BJ (cell line): ENCODE data around the gene RIT1. TPM values are rescaled to one million over a fixed set of nuclear protein-coding genes. Genes with fewer than 3 reads are reported as not detected.
A peak's percentile ranks its signal among the peaks of the same experiment; 100 is the strongest.

Source experiments
- CTCF ChIA-PET: fragments of 350-600 bp; formaldehyde crosslinking; extraction: SDS; loops from one replicate; lab custom pipeline; 2021; ENCODE audit warnings: antibody characterized with exemption, inconsistent platforms; lab: Yijun Ruan, JAX
- POLR2A ChIA-PET: fragments of 300-600 bp; sonication (Branson Sonifier 250); formaldehyde crosslinking; extraction: SDS; loops from one replicate; lab custom pipeline; 2021; ENCODE audit warnings: antibody characterized with exemption; lab: Charles Lee
- DNase-seq: peaks from one replicate; pipeline ENCODE4 v3.0.0-alpha.2; 2011; ENCODE audit warnings: low read depth
- H3K27me3 ChIP-seq: 2 replicates; pipeline ENCODE4 v1.6.0; 2011; ENCODE audit warnings: low read length; ENCODE audit not compliant: control insufficient read depth, insufficient read depth
- H3K36me3 ChIP-seq: 2 replicates; pipeline ENCODE4 v1.5.1; 2011; ENCODE audit warnings: low read length; ENCODE audit not compliant: control insufficient read depth, insufficient read depth
- H3K4me3 ChIP-seq: 2 replicates; pipeline ENCODE4 v1.5.1; 2011; ENCODE audit warnings: low read depth, mild to moderate bottlenecking, control low read depth, low read length
- CTCF ChIP-seq: IDR thresholded peaks from 2 replicates; pipeline ENCODE4 v1.5.1; 2011; ENCODE audit warnings: low read depth, mild to moderate bottlenecking, control low read depth, inconsistent platforms, low read length, moderate library complexity; ENCODE audit not compliant: insufficient read depth
- polyA plus RNA-seq: library from polyadenylated mRNA; depleted of rRNA; stranded (reverse); fragments of >200 nt; gene quantifications from 2 replicates; pipeline ENCODE4 v1.2.3, GENCODE V29; 2011

Gene RIT1
- polyA plus RNA-seq, 1 experiment = 25.8 TPM

GRCh38 chr1:155934097-155934935 lies 23.2 kb upstream of the RIT1 start, which contains the start of gene KHDC4:
Gene KHDC4 (minus strand): TSS chr1:155934413. CDS start chr1:155934373, 40 bp downstream.
- Histone ChIP-seq H3K4me3 (peak within 1 kb of the TSS; percentile 85), H3K36me3 (peaks cover 7% of the 10 kb centered on the region), H3K27me3 (no peaks in the 10 kb centered on the region)
- ChIA-PET CTCF (interaction anchor here (0.6 to 6.5 kb wide), 7 partner anchors 10 to 137 kb away, joined by 3 to 34 read pairs (median 5); partner anchors contain the start of gene ARHGEF2), POLR2A (interaction anchor here (0.6 to 1.1 kb wide), 7 partner anchors 17 to 200 kb away, joined by 3 to 9 read pairs (median 3); partner anchors contain the start of gene SYT11)
- DNase-seq = peak; percentile 98
- peak; percentile 29; the same call in 1 of the 2 replicates for TF ChIP-seq CTCF

- peak overlapping the region; percentile 85 for H3K4me3 ChIP-seq
- CTCF ChIA-PET = interaction anchor here (0.6 to 6.5 kb wide), 7 partner anchors 11 to 190 kb away, joined by 3 to 34 read pairs (median 4); partner anchors contain the start of gene ARHGEF2
- DNase-seq = no peak
- peaks cover 7% of the 10 kb centered on the region for H3K36me3 ChIP-seq
- no peak for TF ChIP-seq CTCF
- POLR2A ChIA-PET = interaction anchor here (0.6 to 1.1 kb wide), 7 partner anchors 17 to 200 kb away, joined by 3 to 9 read pairs (median 3); partner anchors contain the start of gene SYT11
- no peaks in the 10 kb centered on the region for H3K27me3 ChIP-seq
Observed at GRCh38 chr1:155933591-155934096, 22.5 kb upstream of the RIT1 start.

GRCh38 chr1:155932487-155932886 lies 21.3 kb upstream of the RIT1 start:
- no peak overlapping the region for H3K4me3 ChIP-seq
- no peak for TF ChIP-seq CTCF
- H3K36me3 ChIP-seq = peaks cover 9% of the 10 kb centered on the region
- ChIA-PET POLR2A (interaction anchor here (0.8 kb wide), 1 partner anchor 19 kb away, joined by 5 read pairs; no protein-coding TSS in a partner anchor), CTCF (interaction anchor here (0.8 to 6.5 kb wide), 6 partner anchors 12 to 134 kb away, joined by 3 to 34 read pairs (median 6); no protein-coding TSS in a partner anchor)
- DNase-seq = no peak
- H3K27me3 ChIP-seq = no peaks in the 10 kb centered on the region

- no peak for TF ChIP-seq CTCF
- H3K36me3 ChIP-seq = peaks cover 9% of the 10 kb centered on the region
- ChIA-PET CTCF (interaction anchor here (0.8 to 6.5 kb wide), 5 partner anchors 12 to 134 kb away, joined by 3 to 34 read pairs (median 3); no protein-coding TSS in a partner anchor), POLR2A (interaction anchor here (0.8 kb wide), 1 partner anchor 18 kb away, joined by 5 read pairs; no protein-coding TSS in a partner anchor)
- no peak for DNase-seq
- H3K27me3 ChIP-seq = no peaks in the 10 kb centered on the region
- H3K4me3 ChIP-seq = no peak overlapping the region
Observed at GRCh38 chr1:155932081-155932480, 20.9 kb upstream of the RIT1 start.
